Activated CD8-positive, alpha-beta memory T cell treated with anti-CD3 and anti-CD28 coated beads, Interleukin-2, amount 50 U/mL, for 1 hour (primary cell): ENCODE measurements around the gene TINAGL1.
A peak's percentile ranks its signal among the peaks of the same experiment; 100 is the strongest.

Experiments used
- DNase-seq: peaks from one replicate; pipeline ENCODE4 v3.0.0-alpha.2; 2020; ENCODE audit errors: extremely low read depth

TINAGL1 gene

GRCh38 chr1:31576201-31576669 lies at the start of gene TINAGL1:
TSS of gene TINAGL1 (plus strand) at chr1:31576515. CDS start at chr1:31577149, 634 bp downstream.
- DNase-seq, result no peak

- no peak for DNase-seq
These were observed 46.2 kb upstream of the TINAGL1 start for GRCh38 chr1:31529999-31530684.

GRCh38 chr1:31531177-31531999 lies 44.9 kb upstream of the TINAGL1 start:
- no peak for DNase-seq

DNA sequence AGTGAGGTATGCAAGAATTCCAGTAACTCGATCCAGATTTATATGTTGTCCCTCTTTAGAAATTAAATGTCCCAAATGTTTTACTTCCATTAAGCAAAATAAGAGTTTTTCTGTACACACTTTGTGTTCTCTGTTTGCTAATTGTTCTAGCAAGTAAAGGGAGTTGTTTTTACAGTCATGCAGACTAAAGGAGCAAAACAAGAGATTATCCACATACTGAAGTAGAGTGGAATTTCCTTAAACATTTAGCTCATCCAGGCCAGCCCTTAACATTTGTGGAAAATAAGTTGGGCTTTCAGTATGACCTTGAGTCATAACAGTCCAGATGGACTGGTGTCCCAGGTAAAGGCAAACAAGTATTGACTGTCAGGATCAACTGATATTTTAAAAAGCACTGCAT lies 44.1 kb upstream of the TINAGL1 start:
- no peak for DNase-seq

- DNase-seq, result no peak
These were observed 40.8 kb upstream of the TINAGL1 start for GRCh38 chr1:31535561-31535960.

DNA sequence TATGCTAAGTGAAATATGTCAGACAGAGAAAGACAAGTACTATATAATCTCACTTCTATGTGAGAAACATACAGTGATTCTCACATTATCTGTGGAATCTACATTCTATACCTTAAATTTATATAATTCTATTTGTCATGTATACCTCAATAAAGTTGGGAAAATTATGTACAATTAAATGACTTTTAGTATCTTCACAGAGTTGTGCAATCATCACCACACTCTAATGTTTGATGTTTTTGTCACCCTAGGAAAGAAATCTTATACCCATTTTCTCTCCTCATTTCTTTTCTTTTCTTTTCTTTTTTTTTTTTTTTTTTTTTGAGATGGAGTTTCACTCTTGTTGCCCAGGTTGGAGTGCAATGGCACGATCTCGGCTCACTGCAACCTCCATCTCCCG lies 37.0 kb upstream of the TINAGL1 start:
- DNase-seq, result no peak

GRCh38 chr1:31541194-31541593 lies 35.1 kb upstream of the TINAGL1 start:
- no peak for DNase-seq

DNA sequence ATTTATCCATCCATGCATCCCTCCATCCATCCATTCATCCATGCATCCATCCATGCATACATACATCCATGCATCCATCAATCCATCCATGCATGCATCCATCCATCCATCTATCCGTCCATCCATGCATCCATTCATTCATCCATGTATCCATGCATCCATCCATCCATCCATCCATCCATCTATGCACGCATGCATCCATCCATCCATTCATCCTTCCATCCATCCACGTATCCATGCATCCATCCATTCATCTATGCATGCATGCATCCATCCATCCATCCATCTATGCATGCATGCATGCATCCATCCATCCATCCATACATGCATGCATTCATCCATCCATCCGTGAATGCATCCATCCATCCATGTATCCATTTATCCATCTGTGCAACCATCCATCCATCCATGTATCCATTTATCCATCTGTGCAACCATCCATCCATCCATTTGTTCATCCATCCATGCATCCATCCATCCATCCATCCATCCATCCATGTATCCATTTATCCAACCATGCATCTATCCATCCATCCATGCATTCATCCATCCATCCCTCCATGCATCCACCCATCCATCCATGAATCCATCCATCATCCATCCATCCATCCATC lies 30.3 kb upstream of the TINAGL1 start:
- no peak for DNase-seq

DNA sequence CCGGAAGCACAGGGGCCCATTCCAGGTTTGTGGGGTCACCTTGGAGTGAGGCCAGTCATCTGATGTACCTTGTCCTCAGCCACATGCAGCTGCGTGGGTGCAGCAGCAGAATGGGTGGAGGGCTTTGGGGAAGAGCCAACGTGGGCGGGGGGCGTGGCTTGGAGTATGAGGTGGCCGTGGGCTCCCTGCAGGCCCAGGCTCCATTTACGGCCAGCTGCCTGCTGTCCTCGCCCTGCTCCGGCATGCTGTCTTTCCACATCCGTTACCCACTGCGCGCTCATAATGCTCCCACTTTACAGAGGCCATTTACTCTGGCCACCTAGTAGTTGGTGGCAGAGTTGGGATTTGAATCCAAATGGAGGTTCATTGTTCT lies 27.8 kb upstream of the TINAGL1 start:
- DNase-seq, result no peak

DNA sequence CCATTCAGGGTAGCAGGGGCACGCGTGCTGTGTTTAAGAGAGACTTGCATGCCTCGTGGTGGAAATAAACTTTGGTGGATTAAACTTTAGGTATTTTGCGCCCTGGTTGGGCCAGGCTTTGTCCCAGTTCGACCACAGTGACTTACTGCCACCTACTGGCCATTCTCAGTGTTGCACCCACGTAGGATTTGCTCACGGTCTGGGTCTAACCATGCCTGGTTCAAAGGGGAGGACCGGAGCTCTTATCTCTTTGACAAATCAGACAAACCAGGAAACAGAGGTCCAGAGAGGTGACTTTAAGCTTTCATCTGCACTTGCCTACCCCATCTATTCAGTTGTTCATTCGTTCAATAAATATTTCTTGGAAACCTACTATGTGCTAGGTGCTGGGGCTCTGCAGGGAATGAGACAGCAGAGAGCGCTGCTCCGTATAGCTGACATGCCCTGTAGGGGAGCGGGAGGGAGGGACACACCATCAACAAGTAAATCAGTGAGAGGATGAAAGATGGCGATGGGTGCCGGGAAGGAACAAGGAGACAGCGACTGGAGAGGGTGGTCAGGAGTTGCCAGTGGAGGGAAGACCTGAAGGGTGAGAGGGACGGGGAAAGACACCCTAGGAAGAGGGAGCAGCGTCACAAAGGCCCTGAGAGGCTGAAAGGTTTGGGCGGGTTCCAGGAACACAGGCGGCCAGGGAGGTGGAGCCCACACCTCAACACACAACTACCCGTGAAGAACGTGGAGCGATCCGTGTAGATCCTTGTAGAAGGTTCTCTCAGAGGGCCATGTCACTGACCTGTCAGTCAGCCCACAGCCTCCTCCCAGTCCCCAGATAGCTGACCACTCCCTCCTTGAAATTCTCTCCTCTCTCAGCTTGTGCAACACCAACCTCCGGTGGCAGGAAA lies 27.2 kb upstream of the TINAGL1 start:
- DNase-seq, result peak; percentile 40

DNA sequence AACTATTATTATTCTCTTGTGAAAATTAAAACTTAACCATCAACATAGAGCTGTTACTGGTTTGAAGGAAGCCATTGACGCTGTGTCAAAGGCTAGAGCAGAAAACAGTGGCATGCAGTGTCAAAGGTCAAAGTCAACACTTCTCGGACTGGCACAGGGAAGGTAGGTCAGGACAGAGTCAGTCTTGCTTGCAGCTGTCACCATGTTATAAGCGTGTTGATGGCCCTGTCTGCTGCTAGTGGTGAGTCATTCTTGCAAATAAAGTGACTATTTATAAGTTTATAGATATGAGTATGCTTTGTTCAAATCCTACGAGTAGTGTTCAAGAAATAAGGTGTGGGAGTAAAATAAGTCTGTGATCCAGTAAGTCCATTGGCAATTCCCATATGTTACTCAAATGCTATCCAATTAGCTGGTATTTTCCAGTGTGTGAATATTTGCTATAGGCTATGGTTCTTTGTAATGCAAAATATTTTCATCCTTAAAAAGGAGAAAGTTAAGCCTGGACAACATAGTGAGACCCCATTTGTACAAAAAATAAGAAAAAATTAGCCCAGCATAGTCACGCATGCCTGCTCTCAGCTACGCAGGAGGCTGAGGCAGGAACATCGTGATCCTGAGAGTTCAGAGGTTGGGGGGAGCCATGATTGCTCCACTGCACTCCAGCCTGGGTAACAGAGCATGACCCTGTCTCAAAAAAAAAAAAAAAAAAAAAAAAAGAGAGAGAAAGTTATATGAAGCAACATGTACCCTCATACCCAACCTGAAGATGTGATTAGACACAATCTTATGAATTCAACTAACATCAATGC lies 26.3 kb upstream of the TINAGL1 start:
- DNase-seq, result no peak

- DNase-seq, result no peak
These were observed 25.1 kb upstream of the TINAGL1 start for GRCh38 chr1:31551208-31551607.

DNA sequence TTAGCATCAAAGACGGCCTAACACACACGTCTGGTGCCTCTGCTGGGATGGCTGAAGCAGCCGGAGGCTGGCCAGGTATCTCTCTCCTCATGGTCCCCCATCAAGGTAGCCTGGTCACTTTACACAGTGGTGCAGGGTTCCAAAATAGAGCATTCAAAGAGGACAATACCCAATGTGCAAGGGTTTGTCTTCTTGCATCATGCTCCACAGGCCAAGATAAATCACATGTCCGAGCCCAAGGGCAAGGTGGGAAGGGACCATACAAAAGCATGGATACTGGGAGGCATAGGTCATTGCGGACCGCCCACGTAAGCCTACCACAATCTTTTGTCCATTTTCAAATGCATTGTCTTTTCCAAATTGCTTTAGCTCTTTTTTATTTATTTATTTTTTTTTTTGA lies 23.8 kb upstream of the TINAGL1 start:
- DNase-seq, result no peak

DNA sequence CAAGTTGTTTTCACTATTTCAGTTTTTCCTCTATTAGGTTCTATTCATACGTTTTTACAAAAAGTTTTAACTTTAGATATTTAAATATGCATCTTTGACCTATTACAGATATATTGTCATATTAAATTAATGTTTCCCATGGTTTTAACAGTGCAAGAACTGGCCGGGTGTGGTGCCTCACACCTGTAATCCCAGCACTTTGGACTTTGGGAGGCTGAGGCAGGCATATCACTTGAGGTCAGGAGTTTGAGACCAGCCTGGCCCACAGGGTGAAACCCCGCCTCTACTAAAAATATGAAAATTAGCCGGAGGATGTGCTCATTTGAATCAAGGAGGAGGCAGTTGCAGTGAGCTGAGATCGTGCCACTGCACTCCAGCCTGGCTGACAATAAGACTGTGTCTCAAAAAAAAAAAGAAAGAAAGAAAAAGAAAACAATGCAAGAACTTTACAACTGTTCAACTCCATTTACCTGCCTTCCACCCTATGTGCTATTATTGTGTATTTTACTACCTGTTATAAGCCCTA lies 19.8 kb upstream of the TINAGL1 start:
- DNase-seq, result no peak

GRCh38 chr1:31559715-31560114 lies 16.6 kb upstream of the TINAGL1 start:
- DNase-seq, result no peak

- no peak for DNase-seq
These were observed 15.9 kb upstream of the TINAGL1 start for GRCh38 chr1:31560394-31560793.

DNA sequence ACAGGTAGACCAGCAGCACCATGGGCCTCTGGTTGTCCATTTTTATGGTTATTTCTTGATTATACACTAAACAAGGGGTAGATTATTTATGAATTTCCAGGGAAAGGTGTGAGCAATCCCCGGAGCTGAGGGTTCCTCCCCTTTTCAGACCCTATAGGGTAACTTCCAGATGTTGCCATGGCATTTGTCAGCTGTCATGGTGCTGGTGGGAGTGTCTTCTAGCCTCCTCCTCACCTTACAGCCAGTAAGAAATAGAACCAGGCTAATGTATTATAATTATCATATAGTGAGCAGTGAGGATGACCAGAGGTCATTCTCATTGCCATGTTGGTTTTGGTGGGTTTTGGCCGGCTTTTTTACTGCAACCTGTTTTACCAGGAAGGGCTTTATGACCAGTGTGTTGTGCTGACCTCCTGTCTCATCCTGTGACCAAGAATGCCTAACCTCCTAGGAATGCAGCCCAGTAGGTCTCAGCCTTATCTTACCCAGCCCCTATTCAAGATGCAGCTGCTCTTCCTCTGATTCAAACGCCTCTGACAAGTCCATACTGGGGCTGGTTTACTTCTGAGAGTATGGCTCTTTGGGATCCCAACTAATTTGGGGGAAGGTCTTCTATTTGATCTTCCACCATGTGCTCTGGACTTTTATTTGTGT lies 13.5 kb upstream of the TINAGL1 start:
- no peak for DNase-seq

DNA sequence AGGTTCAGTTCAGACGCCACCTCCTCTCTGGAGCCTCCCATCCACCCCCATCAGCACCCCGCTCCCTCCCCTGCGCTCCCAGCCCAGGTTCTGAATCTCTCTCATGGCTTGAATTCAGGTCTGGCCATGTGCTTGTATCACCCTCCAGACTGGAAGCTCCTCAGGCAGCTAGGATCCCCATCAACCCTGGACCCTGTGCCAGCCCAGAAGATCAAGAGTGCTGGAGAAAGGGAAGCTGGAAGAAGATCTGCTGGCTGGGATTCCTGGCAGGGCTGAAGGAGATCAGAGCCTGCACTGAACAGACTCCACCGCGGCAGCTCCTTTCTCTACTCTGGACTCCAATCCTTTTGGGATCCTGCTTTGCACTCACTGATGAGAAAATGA lies 11.7 kb upstream of the TINAGL1 start:
- no peak for DNase-seq

DNA sequence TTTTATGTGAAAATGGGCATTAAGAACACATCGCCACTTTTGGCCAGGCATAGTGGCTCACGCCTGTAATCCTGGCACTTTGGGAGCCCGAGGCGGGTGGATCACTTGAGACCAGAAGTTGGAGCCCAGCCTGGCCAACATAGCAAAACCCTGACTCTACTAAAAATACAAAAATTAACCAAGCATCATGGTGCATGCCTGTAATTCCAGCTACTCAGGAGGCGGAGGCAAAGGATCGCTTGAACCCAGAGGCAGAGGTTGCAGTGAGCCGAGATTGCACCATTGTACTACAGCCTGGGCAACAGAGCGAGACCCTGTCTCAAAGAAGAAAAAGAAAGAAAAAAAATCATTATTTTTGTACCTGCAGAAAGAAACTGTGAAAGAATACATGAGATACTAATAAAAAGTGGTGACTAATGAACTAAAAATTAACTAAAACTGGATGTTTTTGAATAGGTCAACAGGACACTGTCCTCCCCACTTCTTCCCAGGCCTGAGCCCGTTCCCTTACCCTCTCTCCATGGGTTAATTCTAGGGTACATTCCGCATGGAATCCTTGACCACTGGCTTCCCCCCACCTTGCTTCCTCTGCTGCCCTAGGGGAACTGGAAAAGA lies 8.3 kb upstream of the TINAGL1 start:
- no peak for DNase-seq
